NCI-H146 treated with DMSO at 0.1 percent for 48 hours (cell line): ENCODE results near the gene RAET1G.
"Not testable (repeated sequence)": the region's sequence is repeated elsewhere in the genome, so short reads cannot be mapped to it uniquely, and the experiment has no call there.

Experiments used
- DNase-seq: peaks from one replicate; lab custom pipeline; 2025; ENCODE audit not compliant: unreplicated experiment; lab: John Stamatoyannopoulos, UW

Gene RAET1G, protein sequence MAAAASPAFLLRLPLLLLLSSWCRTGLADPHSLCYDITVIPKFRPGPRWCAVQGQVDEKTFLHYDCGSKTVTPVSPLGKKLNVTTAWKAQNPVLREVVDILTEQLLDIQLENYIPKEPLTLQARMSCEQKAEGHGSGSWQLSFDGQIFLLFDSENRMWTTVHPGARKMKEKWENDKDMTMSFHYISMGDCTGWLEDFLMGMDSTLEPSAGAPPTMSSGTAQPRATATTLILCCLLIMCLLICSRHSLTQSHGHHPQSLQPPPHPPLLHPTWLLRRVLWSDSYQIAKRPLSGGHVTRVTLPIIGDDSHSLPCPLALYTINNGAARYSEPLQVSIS

DNA sequence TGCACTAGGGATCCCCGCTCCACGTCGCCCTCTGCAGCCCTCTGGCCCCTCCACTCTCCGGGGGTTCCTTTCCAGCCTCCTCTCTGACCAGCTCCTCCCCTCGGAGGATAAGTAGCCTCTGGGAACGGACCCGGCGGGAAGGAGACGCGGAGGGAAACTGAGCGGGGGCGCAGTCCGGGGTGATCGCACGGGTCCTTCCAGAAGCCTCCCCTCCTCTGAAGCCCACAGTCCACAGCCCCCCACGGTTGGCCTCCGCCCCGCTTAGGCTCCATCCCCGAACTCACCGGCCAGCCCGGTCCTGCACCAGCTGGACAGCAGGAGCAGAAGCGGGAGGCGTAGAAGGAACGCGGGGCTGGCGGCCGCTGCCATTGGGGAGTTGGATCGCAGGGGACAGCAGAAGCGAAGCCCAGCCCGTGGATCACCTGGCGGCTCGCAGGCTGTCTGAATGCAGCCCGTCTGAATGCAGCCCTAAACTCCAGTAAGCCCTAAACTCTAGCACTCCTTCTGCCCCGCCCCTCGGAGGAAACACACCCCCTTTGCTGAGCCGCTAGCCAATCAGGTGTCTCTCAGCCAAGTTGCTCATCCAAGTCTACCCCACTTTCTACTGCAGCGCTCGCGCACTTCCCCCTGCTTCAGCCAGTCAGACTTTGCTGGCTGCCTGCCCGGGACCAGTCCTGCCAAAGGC, at the start of gene RAET1G:
TSS of gene RAET1G (minus strand) at position 480 of the 685 bp plus-strand sequence. CDS start at position 369, 111 bp downstream.
- DNase-seq = peak; percentile 88

DNA sequence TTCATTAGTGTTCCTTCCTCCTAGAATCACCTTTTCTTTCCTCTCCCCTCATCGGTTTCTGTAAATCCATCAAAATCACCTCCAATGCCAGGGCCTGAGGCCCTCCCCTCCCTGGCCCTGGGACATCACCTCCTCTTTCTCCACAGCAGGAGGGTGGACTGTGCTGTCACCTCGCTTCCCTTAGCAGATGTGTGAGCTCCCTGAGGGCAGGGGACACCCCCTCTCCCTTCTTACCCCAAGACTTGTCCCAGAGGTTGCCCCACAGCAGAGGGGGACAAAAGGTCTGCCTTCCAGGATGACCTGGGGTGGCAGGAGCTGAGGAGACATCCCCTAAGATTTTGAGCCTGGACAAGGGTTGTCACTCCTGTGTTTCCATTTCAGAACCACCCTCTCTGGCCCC, 46.7 kb upstream of the RAET1G start:
- DNase-seq = no peak

DNA sequence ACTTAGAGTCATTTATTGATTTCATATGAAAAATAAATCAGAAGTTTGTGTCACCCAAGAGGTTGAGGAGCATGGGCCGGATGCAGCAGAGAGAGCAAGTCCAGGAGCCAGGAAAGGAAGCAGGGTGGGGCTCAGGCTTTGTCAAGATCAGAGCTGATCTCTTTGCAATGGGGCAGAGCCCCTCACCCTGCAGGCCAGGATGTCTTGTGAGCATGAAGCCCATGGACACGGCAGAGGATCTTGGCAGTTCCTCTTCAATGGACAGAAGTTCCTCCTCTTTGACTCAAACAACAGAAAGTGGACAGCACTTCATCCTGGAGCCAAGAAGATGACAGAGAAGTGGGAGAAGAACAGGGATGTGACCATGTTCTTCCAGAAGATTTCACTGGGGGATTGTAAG, 46.0 kb upstream of the RAET1G start:
- DNase-seq = not testable (repeated sequence)

DNA sequence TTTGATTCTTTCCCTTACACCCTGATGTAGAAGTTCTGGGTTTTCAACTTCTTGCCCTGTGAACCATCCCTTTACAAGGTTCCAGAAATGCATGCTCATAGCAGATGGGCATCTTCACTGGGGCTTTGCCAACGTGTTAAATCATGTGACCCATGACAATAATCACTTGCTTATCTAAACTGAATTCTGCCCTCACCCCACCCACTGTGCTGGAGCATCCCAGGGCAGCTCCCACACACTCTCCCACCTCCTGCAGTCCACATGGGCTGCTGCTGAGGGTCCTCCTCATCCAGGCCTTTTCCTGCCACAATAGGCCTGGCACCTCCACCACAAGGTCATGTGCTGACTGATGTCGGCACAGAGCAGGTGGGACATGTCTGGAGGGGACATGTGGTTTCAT, 45.1 kb upstream of the RAET1G start:
- not testable (repeated sequence) for DNase-seq

DNA sequence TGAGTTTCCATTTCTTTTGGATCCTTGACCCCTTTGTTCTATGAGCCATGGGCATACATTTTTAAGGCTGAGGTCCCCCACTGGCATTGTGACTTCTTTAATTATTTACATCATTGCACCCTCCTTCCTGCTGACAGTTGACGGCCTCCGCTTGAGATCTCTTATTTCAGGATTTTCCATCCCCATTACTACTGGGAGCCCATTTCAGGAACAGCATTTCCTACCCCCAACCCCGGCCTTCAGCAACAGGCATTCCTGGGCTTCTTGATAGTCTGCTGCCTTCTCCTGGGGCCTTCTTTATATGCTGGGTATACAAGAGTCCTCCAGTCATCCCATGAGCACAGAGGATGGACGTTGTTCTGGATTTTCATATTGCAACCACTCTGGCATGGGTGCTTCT, 44.7 kb upstream of the RAET1G start:
- no peak for DNase-seq

DNA sequence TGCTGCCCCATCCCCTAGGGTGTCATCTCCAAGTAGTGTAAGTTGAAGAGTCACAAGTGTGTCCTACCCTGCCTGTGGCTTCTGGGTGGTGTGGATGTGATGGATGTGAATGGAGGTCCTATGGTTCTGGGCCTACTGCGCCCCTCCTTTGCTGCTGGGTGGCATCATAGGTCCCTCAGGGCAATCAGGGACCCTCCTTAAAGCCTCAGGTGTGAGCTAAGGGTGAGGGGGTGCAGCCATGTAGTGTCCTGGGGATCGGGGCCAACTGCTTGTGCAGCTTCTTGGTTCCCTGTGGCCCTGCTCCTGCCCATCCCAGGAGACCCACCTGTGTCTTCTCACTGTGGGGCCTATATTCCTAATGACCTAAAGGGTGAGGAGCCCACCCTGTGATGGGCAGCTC, 43.4 kb upstream of the RAET1G start:
- DNase-seq = not testable (repeated sequence)

DNA sequence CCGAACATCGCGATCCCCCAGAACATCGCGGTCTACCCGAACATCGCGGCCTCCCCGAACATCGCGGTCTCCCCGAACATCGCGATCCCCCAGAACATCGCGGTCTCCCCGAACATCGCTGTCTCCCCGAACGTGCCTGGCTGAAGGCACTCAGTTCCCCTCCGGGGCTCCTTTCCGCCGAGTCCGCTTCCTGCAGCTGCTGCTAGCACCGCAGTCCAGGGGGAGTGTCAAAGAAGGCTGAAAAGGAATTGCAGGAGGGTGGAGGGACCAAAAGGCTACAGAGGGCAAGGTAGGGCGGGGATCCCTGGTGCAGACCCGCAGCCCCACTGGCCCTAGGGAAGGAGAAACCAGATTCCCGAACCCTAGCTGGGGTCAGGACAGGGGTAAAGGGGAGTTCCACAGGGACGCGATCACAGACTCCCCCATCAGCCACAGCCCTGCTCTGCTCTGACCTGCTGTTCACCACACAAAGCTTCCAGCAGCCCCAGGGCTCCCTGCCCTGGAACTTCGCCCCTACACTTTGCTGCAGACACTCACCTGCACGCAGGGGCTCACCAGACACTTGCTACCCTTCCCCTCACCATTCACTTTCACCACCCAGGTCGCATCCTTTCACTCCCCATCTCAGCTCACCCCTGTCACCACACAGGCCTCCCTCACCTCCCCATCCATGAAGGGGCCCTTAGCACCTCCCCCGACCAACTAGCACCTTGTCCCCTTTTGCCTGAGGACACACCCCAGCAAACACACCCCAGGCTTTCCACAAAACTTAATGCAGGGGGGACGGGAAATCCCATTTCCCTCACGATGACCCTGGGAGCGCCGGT, 42.5 kb upstream of the RAET1G start:
- DNase-seq = no peak

DNA sequence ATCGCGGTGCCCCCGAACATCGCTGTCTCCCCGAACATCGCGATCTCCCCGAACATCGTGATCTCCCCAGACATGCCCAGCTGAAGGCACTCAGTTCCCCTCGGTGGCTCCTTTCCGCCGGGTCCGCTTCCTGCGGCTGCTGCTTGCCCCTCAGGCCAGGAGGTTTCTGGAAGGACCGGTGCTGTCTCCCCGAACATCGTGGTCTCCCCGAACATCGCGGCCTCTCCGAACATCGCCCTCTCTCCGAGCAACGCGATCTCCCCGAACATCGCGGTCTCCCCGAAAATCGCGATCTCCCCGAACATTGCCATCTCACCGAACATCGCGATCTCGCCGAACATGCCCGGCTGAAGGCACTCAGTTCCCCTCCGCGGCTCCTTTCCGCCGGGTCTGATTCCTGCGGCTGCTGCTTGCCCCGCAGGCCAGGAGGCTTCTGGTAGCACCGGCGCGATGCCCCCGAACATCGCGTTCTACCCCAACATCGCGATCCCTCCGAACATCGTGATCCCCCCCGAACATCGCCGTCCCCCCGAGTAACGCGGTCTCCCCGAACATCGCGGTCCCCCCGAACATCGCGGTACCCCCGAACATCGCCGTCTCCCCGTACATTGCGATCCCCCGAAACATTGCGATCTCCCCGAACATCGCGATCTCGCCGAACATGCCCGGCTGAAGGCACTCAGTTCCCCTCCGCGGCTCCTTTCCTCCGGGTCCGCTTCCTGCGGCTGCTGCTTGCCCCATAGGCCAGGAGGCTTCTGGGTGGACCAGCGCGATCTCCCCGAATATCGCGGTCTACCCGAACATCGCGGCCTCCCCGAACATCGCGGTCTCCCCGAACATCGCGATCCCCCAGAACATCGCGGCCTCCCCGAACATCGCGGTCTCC, 41.6 kb upstream of the RAET1G start:
- DNase-seq = no peak

DNA sequence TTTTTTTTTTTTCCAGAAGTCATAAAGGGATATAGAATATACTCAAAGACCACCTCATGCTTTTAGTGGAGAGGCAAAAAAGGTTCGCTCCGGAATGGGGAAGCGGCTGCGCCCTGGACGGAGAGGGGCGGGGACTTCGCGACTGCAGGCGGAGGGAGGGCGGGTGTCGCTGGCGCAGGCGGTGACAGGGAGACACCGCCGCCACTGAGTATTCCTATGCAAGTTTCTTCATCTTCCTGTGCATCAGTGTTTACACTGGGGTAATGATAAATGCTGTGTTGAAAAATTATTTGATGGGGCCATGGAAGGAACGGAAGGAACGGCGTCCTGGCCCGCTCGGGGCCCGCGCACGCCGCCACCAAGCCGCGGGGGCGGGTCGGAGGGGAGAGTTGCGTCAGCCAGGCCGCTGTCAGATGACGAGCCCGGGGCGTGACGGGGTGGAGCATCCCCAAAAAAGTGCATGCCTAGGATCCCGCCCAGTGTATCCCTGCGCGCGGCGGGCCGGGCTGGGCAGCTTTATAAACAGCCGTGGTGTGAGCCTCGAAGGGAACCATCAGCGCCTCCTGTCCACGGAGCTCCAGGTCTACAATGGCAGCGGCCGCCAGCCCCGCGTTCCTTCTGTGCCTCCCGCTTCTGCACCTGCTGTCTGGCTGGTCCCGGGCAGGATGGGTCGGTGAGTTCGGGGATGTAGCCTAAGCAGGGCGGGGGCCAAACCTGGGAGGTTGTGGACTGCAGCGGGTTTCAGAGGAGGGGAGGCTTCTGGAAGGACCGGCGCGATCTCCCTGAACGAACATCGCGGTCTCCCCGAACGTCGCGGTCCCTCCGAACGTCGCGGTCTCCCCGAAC, 40.8 kb upstream of the RAET1G start, which contains the start of gene ULBP1:
TSS of gene ULBP1 (plus strand) at position 482 of the 846 bp plus-strand sequence. CDS start at position 589, 107 bp downstream.
- DNase-seq = peak; percentile 81

DNA sequence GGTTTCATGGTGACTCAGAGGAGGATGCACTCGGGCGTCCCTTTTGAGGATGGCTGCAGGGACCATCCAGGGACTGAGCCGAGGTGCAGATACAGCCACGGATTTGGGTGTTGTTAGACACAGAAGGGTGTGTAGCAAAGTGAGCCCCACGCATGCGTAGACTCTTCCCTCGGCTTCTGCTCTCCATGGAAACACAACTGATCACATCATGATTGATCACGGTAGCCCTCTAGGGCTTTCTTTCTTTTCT, 40.2 kb upstream of the RAET1G start:
- peak; percentile 78 for DNase-seq

DNA sequence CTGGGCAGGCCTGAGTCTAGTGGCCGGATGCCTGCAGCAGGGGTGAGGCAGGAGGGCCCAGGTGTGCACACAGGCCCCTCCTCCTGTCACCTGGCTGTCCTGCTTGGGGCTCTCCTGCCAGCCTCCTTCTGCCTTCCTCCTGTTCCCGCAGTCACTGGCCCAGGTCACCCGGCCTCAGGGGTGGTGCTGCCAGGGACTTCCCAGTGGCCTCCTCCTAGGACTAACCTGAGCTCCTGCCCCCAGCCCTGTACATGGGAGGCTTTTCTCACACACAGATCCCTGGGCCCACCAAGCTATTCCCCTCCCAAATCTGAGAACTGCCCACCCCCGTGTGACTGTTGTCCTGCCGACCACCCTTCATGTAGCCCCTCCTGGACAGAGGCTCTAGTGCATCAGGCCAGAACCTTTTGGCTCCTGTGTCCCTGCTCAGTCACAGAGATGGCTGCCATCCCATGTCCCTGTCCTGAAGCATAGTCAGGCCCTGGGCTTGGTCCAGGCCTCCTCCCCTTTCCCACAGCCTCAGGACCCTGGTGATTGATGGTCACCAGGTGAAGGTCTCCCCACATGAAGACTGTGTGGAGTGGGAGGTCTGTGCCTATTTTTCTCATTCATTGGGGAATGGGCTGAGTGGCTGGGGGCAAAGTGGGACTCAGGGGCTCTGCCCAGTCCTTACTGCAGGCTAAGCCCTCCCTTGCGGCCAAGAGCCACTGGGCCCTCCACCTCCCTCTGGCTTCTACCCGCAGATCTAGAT, 39.7 kb upstream of the RAET1G start:
- DNase-seq = no peak

DNA sequence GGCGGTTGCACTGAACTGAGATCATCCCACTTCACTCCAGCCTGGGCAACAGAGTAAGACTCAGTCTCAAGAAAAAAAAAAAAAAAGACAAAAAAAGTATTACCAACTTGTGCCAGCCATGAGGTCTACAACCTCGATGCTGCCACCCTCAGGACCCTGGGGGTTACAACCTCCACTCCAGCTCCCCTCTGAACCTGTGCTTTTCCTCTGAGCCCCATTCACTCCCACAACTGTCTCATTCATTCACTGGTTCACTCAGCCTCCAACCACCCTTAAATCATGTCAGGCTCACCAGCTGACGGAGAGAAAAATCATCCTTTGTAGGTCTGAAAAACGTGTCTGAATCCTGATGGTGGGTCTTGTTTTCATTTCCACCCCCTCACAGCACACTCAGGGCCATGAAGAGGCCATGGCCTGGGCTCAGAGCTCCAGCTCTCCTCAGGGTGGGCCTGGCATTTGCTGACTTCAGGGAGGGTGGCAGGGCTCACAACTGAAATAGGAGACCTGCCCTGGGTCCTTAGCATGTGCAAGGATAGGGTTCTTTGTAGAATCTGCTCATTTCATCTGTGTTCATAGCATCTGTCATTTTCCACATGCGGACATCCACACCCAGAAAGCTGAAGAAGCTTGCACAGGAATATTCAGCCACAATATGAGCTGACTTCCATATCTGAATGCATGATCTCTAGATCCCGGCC, 39.0 kb upstream of the RAET1G start:
- no peak for DNase-seq

DNA sequence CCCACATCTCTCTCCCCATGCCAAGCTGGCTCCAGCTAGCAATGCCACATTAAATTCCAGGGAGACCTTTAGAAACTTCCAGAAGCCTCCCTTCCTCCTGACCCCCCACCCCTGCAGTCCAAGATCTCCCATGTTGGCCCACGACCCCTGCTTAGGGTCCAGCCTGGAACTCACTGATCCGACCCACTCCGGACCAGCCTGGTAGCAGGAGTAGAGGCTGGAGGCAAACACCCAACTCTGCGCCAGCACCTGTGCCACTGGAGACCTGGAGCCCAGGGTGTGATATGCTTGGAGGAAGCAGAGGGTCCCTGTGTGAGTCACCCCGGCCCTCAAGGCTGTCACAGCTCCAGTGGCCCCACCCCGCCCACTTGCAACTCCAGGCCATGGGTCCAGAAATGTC, 37.6 kb upstream of the RAET1G start:
- DNase-seq = no peak

DNA sequence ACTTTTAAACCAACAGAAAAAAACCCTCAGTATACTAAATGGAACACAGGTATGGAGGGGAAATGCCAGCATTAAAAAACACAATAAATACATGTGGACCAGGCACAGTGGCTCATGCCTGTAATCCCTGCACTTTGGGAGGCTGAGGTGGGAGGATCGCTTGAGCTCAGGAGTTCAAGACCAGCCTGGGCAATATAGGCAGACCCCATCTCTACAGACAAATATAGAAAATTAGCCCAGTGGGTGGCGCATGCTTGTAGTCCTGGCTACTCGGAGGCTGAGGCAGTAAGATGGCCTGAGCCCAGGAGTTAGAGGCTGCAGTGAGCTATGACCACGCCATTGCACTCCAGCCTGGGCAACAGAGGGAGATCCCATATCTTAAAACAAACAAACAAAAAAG, 36.9 kb upstream of the RAET1G start:
- not testable (repeated sequence) for DNase-seq

DNA sequence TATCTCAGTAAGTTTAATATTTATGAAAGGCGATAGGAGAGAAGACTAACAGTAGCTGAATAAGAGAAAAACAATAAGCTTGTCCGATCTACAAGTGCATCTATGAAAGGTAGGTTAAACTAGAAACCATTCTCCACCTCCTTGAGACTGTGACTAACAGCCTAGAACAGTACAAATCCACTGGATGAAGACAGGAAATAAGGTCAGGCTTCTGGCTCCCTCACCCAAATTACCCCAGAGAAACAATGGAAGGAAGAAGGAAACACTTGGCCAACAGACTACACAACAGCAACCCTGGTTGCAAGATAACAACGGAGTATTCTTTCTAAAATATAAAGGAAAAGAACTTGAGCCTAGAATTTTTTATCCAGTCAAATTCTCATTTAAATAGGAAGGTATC, 35.2 kb upstream of the RAET1G start:
- DNase-seq = not testable (repeated sequence)

DNA sequence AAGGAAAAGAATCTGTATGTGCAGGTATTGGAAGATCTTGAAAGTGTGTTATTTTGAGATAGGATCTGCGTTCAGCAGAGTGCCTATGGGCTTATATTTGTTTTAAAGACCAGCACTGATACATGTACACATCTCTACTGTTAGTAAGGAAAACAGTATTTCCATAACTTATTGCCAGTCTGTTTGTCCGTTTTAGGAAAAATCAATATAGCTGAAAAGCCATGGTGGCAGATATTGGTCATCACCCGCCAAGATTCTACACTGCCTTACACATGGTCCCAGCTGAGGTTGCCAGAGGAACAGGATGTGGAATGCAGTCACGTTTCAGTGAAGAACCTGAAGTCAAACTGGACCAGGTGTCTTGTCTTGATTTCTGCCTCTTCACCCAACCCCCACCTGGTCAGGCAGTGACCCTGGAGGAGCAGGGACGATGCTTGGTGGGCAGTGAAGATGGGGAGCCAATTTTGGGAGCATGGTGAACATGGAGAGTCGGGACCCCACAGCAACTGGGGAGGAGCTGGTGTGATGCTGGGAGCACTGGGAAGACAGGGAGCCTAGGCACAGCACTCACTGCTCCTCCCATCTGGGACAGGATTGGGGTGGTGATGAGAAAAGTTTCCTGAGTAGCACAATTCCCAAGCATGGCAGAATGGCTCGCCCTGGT, 32.9 kb upstream of the RAET1G start:
- DNase-seq = not testable (repeated sequence)

DNA sequence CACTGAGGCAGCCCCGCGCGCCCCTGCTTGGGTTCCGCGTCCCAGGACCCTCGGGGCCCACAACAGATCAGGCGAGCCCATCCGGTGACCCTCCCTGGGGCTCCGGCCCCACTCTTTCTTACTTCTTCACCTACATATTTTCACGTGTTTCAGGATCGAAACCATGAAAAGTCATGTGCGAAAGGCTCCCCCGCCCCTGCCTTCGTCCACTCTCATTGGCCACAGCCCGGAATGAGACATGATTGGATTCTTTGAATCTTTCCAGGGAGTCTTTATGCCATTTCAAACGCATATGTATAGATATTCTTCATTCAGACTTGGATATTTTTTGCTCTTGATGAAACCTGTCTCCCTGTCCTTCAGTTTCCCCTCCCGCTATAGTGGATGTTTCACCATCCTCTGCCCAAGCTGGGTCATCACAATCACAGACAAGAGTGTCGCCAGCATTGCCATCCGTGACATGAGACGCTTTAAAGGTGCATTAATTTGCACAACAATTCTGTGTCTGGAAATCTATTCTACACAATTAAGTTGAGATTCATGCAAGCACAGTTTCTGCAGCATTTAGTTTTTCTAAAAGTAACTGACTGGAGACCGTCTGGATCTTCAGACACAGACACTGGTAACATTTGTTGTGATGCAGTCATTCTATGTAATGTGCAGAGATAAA, 32.2 kb upstream of the RAET1G start:
- DNase-seq = not testable (repeated sequence)
